IPS-15b (cell line): ENCODE results near the gene SAMD4B.
"Not testable (repeated sequence)": the region's sequence is repeated elsewhere in the genome, so short reads cannot be mapped to it uniquely, and the experiment has no call there.

Experiments
- H3K27me3 ChIP-seq: one replicate; pipeline ENCODE4 v1.6.1; 2013; ENCODE audit warnings: low read length; ENCODE audit not compliant: control insufficient read depth, insufficient read depth
- H3K36me3 ChIP-seq: one replicate; pipeline ENCODE4 v1.6.1; 2013; ENCODE audit warnings: low read length; ENCODE audit not compliant: control insufficient read depth, insufficient read depth
- H3K4me1 ChIP-seq: one replicate; pipeline ENCODE4 v1.6.1; 2013; ENCODE audit warnings: mild to moderate bottlenecking, low read length; ENCODE audit not compliant: control insufficient read depth, insufficient read depth
- H3K4me3 ChIP-seq: one replicate; pipeline ENCODE4 v1.5.1; 2013; ENCODE audit warnings: low read depth, low read length
- H3K9ac ChIP-seq: one replicate; pipeline ENCODE4 v1.6.1; 2013; ENCODE audit warnings: low read depth, mild to moderate bottlenecking, low read length
- H3K9me3 ChIP-seq: one replicate; pipeline ENCODE4 v1.6.1; 2013; ENCODE audit warnings: mild to moderate bottlenecking, low read length; ENCODE audit not compliant: control insufficient read depth, insufficient read depth

The SAMD4B gene

DNA sequence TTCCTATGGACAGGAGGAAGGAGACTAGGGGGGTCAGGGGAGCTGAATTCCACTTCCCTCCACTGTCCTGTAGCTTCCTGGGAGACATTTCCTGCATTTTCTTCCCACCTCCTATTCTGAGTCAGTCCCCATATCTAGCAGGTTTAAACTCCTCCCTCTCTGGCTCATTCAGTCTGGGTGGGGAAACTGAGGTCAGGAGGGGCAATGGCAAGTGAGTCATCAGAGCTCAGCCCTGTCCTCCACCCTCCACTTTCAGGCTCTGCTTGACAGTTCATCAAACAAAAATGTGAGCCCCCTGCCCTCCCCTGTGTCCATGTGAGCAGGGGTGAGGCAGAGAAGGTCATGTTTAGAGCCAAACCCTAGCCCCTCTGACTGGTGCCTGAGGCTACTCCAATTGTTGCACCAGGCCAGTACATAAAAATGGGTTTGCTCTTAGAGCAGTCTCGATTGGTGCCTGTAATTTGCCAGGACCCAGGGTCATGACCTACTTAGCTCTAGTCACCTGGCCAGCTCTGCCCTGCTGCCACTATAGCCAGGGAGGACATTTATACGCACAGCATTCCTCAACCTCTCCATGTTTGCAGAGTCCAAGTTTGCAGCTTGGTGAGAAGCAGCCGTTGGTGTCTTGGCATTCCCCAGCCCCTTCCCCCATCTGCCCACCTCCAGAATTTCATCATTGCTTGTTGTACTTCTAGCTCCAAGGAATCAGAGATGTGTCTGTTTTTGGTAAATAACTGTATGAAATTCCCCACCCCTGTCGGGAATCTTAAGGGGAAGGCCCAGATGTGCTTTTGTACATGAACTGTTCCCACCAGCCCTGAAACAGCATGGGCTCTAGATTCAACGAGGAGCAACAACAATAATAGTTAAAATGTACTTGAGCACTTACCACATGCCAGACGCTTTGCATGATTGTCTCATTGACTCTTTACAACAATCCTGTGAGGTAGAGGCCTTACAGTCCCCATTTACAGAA lies 20.7 kb downstream of the SAMD4B start:
- H3K4me3 ChIP-seq: no peak overlapping the region
- H3K9ac ChIP-seq: no peak overlapping the region
- H3K9me3 ChIP-seq: no peaks in the 10 kb centered on the region
- peaks cover 22% of the 10 kb centered on the region for H3K36me3 ChIP-seq
- H3K4me1 ChIP-seq: no peaks in the 10 kb centered on the region
- H3K27me3 ChIP-seq: no peaks in the 10 kb centered on the region

DNA sequence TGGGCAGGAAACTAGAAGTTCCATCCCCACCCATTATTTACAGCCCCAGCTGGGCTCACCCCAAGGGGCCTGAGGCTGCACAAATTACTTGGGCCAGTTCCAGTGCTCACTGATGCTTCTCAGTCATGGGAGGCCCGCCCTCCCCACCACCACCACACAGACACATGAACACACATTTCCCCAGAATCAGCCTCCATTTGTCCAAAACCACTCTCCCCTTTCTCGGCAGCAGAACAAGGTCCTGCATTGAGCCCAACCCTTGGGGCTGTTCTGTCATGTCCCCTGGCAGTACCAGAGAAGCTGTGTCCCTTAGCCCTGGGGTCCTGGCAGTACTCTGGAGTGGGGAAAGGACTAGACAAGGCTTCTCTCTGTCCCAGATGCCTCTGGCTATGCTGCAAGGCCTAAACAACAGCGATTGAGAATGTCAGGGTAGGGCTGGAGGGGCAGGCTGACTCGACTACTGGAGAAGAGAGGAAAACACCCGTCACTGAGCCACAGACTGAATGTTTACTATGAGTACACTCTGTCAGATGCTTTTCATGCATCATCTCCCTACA lies 21.8 kb downstream of the SAMD4B start:
- Histone ChIP-seq H3K36me3 (peaks cover 14% of the 10 kb centered on the region), H3K9ac (no peak overlapping the region), H3K4me1 (no peaks in the 10 kb centered on the region), H3K27me3 (no peaks in the 10 kb centered on the region), H3K4me3 (no peak overlapping the region), H3K9me3 (no peaks in the 10 kb centered on the region)

DNA sequence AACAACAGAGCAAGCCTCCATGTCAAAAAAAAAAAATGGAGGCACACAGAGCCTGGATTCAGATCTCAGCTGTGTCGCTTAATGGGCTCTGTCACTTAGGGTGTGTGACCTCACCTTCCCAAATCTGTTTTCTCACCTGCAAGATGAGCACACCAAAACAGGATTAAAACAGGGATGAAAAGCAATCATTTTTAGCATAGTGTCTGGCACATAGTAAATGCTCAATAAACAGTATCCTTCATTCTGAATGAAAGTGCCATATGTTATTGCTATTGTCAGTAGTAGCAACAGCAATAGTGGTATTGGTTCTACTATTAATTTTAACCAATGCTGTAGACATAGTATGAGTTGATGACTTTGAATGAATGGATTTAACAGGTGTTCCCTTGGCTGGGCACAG lies 23.3 kb downstream of the SAMD4B start:
- no peak overlapping the region for H3K4me3 ChIP-seq
- peaks cover 17% of the 10 kb centered on the region for H3K36me3 ChIP-seq
- no peaks in the 10 kb centered on the region for H3K9me3 ChIP-seq
- H3K4me1 ChIP-seq: no peaks in the 10 kb centered on the region
- no peak overlapping the region for H3K9ac ChIP-seq
- no peaks in the 10 kb centered on the region for H3K27me3 ChIP-seq

DNA sequence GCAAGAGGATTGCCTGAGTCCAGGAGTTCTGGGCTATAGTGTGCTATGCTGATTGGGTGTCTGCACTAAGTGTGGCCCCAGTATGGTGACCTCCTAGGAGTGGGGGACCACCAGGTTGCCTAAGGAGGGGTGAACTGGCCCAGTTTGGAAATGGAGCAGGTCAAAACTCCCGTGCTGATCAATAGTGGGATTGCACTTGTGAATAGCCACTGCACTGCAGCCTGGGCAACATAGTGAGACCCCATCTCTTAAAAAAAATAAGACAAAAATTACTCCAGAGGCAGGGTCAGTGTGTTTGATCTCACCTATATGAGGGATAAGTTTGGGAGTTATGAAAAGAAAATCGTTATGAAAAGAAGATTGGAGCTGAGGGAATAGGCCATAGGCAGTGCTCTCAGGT lies 27.0 kb downstream of the SAMD4B start:
- Histone ChIP-seq H3K9ac (no peak overlapping the region), H3K4me1 (no peaks in the 10 kb centered on the region), H3K4me3 (no peak overlapping the region), H3K36me3 (peaks cover 24% of the 10 kb centered on the region), H3K27me3 (no peaks in the 10 kb centered on the region), H3K9me3 (no peaks in the 10 kb centered on the region)

DNA sequence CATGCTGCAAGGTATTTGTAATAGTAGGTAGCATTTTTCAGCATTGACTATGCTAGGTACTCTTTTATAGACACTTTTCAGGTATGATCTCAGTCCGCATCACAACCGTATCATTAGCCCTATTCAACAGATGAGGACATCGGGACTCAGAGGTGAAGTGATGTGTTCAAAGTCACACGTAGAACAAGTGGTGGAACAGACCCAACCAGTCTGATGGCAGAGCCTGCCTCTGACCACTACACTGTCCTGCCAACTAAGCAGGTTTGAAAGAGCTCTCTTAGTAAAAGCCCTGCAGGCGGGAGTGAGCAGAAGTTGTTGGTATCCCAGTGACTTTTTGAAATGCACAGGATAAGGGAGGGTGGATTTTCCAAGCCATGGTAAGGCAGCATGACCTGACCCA lies 28.5 kb downstream of the SAMD4B start:
- Histone ChIP-seq H3K4me1 (no peaks in the 10 kb centered on the region), H3K9ac (no peak overlapping the region), H3K36me3 (peaks cover 34% of the 10 kb centered on the region), H3K4me3 (no peak overlapping the region), H3K9me3 (no peaks in the 10 kb centered on the region), H3K27me3 (no peaks in the 10 kb centered on the region)

DNA sequence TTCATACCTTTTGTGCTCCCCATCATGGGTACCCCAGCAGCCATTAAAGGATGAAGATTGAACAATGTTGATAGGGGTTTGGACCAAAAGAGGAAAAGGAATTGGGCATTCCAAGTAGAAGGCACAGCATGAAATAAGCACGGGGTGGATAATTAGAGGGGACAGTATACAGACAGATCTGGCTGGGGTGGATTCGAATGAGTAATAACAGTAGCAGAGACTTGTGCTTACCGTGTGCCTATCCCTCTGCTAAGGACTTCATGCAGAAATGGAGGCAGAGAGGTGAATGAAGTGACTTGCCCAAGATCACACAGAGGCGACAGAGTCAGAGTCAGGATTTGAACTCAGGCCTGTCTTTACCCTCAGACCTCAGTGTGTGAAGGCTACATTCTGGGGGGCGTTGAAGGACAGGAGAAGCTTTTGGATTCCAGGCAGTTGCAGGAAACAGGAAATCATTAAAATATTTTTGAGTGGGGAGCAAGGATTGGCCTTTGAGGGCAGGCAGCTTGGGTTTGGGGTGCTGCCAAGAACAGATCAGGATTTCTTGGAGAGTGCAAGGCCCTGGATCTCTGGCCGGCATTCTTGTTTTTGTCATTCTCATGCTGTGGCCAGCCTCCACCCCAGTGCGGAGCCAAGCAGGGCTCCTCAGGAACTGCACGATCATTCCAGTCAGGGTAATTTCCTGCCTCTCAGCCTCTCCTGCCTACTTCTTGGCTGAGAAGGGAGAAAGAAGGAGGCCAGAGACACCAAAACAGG lies 30.0 kb downstream of the SAMD4B start:
- H3K36me3 ChIP-seq: peaks cover 42% of the 10 kb centered on the region
- H3K9me3 ChIP-seq: no peaks in the 10 kb centered on the region
- no peak overlapping the region for H3K4me3 ChIP-seq
- no peaks in the 10 kb centered on the region for H3K27me3 ChIP-seq
- no peaks in the 10 kb centered on the region for H3K4me1 ChIP-seq
- no peak overlapping the region for H3K9ac ChIP-seq

DNA sequence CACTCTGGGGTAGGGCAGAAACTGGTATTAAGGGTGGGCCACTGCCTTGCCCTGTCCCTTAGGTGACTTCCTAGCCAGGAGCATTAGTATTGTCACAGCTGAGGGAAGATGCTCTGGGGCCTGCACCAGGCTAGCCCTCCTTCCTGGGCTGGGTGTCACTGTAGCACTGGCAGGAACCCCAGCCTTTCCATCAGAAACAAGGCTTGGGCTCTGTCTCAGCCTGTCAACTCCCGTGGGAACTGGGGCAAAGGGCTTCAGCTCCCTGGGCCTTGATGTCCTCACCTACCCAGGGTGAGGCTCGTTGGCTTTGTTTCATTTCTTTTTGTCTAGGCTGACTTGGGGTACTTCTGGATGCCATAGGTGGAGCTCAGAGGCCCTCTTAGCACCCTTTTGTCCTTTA lies 30.7 kb downstream of the SAMD4B start:
- Histone ChIP-seq H3K9ac (no peak overlapping the region), H3K36me3 (peaks cover 49% of the 10 kb centered on the region), H3K4me3 (no peak overlapping the region), H3K27me3 (no peaks in the 10 kb centered on the region), H3K4me1 (no peaks in the 10 kb centered on the region), H3K9me3 (no peaks in the 10 kb centered on the region)

DNA sequence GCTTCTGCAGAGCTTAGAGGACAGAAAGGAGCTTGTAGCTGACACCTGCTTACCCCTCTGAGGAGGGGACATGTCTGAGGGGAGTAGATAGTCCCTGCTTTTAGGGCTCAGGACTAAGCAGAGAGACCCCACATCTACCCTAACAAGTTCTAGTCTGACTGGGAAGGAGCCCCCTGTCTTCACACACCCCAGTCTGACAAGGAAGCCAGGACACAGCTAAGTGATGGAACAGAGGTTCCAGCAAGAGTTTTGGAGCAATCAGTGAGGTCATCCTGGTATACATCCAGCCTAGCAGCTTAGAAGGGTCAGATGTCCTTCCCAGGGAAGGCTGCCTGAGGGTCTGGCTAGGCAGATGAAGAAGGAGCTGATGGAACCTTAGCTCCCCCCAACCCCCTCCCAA lies 33.7 kb downstream of the SAMD4B start:
- Histone ChIP-seq H3K27me3 (no peaks in the 10 kb centered on the region), H3K9ac (no peak overlapping the region), H3K9me3 (no peaks in the 10 kb centered on the region), H3K4me3 (no peak overlapping the region), H3K4me1 (no peaks in the 10 kb centered on the region), H3K36me3 (peaks cover 58% of the 10 kb centered on the region)

DNA sequence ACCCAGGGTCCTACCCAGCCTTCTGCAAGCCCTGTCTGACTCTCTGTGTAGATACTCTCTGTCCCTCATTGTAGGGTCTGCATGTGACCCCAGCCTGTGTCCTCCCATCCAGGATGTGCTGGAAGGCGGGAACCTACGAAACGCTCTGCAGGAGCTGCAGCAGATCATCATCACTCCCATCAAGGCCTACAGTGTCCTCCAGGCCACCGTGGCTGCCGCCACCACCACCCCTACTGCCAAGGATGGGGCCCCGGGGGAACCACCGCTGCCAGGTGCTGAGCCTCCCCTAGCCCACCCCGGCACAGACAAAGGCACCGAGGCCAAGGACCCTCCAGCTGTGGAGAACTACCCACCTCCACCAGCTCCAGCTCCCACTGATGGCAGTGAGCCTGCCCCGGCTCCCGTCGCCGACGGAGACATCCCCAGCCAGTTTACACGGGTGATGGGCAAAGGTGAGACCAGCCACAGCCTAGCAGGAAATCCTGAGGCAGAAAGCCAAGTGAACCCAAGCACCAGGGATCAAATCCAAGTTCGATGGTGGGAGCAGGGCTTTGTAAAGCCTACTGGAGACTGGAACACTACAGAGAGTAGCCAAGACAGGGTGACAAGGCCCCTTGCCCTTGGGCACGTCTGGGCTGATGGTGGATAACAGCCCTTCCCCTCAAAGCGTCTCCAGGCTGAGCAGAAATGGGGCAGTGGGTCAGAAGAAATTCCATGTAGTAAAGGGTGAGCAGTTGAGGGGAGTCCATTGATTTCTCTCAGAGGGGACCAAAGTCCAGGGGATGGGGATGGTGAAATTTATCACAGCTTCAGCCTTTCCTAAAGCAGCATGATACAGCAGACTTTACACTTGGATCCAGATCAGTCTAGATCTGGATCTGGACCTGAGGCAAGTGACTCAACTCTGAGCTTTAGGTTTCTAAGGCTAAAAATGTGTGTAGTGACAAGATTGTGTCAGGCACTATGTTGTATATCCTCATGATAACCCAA lies 35.4 kb downstream of the SAMD4B start:
- peaks cover 72% of the 10 kb centered on the region for H3K36me3 ChIP-seq
- no peaks in the 10 kb centered on the region for H3K27me3 ChIP-seq
- H3K9me3 ChIP-seq: no peaks in the 10 kb centered on the region
- H3K9ac ChIP-seq: no peak overlapping the region
- H3K4me3 ChIP-seq: no peak overlapping the region
- H3K4me1 ChIP-seq: no peaks in the 10 kb centered on the region

DNA sequence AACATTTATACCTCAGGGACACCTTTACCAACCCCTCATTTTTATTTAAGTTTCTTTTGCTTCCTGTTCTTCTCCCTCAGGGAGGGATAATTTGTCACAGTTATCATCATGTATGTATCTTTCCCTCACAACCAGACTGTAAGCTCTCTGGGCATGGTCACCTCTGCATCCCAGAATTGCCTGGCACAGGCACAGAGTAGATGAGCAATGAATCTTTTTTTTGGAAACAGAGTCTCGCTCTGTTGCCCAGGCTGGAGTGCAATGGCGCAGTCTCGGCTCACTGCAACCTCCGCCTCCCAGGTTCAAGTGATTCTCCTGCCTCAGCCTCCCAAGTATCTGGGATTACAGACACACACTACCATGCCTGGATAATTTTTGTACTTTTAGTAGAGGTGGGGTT lies 37.1 kb downstream of the SAMD4B start:
- not testable (repeated sequence) for H3K9ac ChIP-seq, H3K9me3 ChIP-seq, H3K4me1 ChIP-seq, H3K27me3 ChIP-seq, H3K4me3 ChIP-seq
- peaks cover 70% of the 10 kb centered on the region for H3K36me3 ChIP-seq

DNA sequence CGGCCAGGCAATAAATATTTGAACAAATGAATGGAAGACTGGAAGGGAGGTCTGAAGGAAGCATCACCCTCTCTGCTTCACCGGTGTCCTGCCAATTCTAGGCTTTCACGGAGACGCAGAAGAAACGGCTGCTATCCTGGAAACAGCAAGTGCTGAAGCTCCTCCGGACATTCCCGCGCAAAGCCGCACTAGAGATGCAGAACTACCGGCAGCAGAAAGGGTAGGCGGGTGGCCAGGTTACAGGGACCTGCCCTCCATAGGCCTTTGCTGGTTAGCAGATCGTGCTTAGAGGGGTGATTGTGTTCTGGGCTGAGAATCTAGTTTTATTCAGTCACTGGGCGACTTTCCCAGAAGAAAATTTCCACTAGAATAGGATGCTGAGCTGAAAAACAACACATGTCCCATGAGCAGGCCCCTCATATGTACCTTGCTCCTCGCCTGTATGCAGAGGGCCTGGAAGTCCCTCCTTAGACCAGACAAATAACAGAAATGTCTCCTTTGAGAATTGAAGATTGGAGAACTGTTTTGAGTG lies 37.7 kb downstream of the SAMD4B start:
- no peak overlapping the region for H3K9ac ChIP-seq
- H3K4me1 ChIP-seq: no peaks in the 10 kb centered on the region
- no peaks in the 10 kb centered on the region for H3K27me3 ChIP-seq
- no peak overlapping the region for H3K4me3 ChIP-seq
- no peaks in the 10 kb centered on the region for H3K9me3 ChIP-seq
- H3K36me3 ChIP-seq: peaks cover 69% of the 10 kb centered on the region
